ENCODE data around the gene DMXL1.

DNA sequence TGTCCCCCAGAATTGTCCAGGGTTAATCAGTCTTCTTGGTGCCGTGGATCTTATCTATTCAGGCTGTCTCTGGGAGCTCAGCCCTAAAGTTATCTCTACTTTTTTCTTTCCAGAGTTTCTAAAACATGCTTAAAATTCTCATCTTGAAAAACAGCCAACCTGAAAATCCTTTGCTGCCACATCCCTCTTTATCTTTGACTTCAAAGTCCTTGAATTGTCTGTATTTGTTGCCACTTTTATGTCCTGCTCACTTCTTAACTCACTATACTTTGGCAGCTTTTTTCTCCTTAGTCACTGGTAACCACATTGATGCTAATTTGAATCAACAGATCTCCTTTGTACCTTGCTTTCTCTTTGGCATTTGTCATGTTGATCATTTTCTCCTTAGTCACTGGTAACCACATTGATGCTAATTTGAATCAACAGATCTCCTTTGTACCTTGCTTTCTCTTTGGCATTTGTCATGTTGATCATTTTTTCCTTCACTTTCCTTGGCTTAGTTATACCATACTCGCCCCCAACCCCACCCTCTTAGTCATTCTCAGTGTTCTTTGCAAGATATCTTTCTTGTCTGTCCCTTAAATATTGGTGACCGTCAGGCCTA, 8.5 kb downstream of the DMXL1 start:
- no peak for TF ChIP-seq NFIC (IDR thresholded peaks at IDR 0.05)
- TF ChIP-seq, protein P1, sequence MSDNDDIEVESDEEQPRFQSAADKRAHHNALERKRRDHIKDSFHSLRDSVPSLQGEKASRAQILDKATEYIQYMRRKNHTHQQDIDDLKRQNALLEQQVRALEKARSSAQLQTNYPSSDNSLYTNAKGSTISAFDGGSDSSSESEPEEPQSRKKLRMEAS (IDR thresholded peaks at IDR 0.05): no peak
- TF ChIP-seq RAD21 (IDR thresholded peaks at IDR 0.05; ENCODE audit: low read depth): no peak
- no peak for TF ChIP-seq EP300 (IDR thresholded peaks at IDR 0.05; ENCODE audit: borderline replicate concordance)
- TF ChIP-seq CREB1 (IDR thresholded peaks at IDR 0.05; ENCODE audit: low read depth): no peak
- TF ChIP-seq ZBTB7A (IDR thresholded peaks at IDR 0.05; ENCODE audit: low read depth): no peak
- no peak for TF ChIP-seq TAF1 (IDR thresholded peaks at IDR 0.05; ENCODE audit: low read depth)
- TF ChIP-seq EGR1 (IDR thresholded peaks at IDR 0.05): no peak
- TF ChIP-seq CEBPB (IDR thresholded peaks at IDR 0.05): no peak
- no peak for TF ChIP-seq YY1 (IDR thresholded peaks at IDR 0.05; ENCODE audit: low read depth)
- TF ChIP-seq, protein P2, sequence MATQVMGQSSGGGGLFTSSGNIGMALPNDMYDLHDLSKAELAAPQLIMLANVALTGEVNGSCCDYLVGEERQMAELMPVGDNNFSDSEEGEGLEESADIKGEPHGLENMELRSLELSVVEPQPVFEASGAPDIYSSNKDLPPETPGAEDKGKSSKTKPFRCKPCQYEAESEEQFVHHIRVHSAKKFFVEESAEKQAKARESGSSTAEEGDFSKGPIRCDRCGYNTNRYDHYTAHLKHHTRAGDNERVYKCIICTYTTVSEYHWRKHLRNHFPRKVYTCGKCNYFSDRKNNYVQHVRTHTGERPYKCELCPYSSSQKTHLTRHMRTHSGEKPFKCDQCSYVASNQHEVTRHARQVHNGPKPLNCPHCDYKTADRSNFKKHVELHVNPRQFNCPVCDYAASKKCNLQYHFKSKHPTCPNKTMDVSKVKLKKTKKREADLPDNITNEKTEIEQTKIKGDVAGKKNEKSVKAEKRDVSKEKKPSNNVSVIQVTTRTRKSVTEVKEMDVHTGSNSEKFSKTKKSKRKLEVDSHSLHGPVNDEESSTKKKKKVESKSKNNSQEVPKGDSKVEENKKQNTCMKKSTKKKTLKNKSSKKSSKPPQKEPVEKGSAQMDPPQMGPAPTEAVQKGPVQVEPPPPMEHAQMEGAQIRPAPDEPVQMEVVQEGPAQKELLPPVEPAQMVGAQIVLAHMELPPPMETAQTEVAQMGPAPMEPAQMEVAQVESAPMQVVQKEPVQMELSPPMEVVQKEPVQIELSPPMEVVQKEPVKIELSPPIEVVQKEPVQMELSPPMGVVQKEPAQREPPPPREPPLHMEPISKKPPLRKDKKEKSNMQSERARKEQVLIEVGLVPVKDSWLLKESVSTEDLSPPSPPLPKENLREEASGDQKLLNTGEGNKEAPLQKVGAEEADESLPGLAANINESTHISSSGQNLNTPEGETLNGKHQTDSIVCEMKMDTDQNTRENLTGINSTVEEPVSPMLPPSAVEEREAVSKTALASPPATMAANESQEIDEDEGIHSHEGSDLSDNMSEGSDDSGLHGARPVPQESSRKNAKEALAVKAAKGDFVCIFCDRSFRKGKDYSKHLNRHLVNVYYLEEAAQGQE (IDR thresholded peaks at IDR 0.05; ENCODE audit: low read depth): no peak
- TF ChIP-seq USF1 (IDR thresholded peaks at IDR 0.05): no peak
- TF ChIP-seq TCF12 (IDR thresholded peaks at IDR 0.05; ENCODE audit: low read depth): no peak

Measured in Ishikawa (cell line).